ENCODE data around the gene ZNF678. TPM values are rescaled to one million over a fixed set of nuclear protein-coding genes. Genes with fewer than 3 reads are reported as not detected.
"Not testable (repeated sequence)": the region's sequence is repeated elsewhere in the genome, so short reads cannot be mapped to it uniquely, and the experiment has no call there.

ZNF678 gene
- total RNA-seq, 2 donors from 2014 or later = 17.0 to 21.4 TPM

DNA sequence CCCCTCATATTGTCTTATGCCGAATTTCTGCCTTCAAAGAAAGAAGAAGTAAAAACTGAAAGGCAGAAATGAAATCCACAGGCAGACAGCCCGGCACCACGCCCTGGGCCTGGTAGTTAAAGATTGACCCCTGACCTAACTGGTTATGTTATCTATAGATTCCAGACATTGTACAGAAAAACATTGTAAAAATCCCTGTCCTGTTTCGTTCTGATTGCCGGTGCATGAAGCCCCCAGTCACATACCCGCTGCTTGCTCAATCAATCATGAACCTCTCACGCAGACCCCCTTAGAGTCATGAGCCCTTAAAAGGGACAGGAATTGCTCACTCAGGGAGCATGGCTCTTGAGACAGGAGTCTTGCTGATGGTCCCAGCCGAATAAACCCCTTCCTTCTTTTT lies 122.5 kb downstream of the ZNF678 start:
- Histone ChIP-seq H3K9me3 (no peaks in the 10 kb centered on the region), H3K4me1 (replicated peaks) (no peaks in the 10 kb centered on the region), H3K27ac (no peak overlapping the region), H3K27me3 (replicated peaks; ENCODE audit: insufficient read depth) (no peaks in the 10 kb centered on the region), H3K36me3 (no peaks in the 10 kb centered on the region), H3K4me3 (no peak overlapping the region)
- 73% methylated on average over 8 of the region's 8 CpGs for WGBS
- TF ChIP-seq CTCF (IDR thresholded peaks at IDR 0.05) = no peak
- TF ChIP-seq POLR2AphosphoS5 (IDR thresholded peaks at IDR 0.05) = no peak
- TF ChIP-seq POLR2A (IDR thresholded peaks at IDR 0.05) = no peak
- DNase-seq (ENCODE audit: low spot score) = no peak
- intact Hi-C loops (cut with DNase I) = no loop called here

DNA sequence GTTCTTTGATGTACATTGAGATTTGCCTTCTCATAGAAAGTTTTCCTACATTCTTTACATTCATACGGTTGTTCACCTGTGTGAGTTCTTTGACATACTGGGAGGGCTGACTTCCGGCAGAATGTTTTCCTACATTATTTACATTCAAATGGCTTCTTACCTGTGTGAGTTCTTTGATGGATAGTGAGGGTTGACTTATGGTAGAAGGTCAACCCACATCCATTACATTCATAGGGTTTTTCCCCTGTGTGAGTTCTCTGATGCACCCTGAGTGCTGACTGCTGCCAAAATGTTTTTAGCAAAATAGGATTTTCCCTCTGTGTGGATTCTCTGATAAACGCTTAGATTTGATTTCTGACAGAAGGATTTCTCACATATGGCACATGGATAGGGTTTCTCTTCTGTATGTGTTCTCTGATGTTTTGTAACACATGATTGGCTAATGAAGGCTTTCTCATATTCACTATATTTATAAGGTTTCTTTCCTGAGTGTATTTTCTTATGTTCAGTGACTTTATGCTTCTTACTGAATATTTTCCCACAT lies 134.0 kb downstream of the ZNF678 start:
- Histone ChIP-seq H3K9me3 (no peaks in the 10 kb centered on the region), H3K4me1 (replicated peaks) (no peaks in the 10 kb centered on the region), H3K27me3 (replicated peaks; ENCODE audit: insufficient read depth) (no peaks in the 10 kb centered on the region), H3K27ac (no peak overlapping the region), H3K36me3 (no peaks in the 10 kb centered on the region), H3K4me3 (no peak overlapping the region)
- WGBS = 84% methylated on average over 3 of the region's 3 CpGs
- intact Hi-C loops (cut with DNase I) = no loop called here
- no peak for DNase-seq (ENCODE audit: low spot score)
- TF ChIP-seq POLR2AphosphoS5 (IDR thresholded peaks at IDR 0.05) = no peak
- TF ChIP-seq CTCF (IDR thresholded peaks at IDR 0.05) = no peak
- no peak for TF ChIP-seq POLR2A (IDR thresholded peaks at IDR 0.05)

DNA sequence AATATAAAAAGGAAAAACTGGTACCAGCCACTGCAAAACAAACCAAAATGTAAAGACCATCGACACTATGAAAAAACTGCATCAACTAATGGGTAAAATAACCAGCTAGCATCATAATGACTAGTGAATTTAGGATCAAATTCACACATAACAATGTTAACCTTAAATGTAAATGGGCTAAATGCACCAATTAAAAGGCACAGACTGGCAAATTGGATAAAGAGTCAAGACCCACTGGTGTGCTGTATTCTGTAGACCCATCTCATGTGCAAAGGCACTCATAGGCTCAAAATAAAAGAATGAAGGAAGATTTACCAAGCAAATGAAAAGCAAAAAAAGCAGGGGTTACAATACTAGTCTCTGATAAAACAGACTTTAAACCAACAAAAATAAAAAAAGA lies 138.3 kb downstream of the ZNF678 start:
- DNase-seq (ENCODE audit: low spot score); H3K27ac ChIP-seq; H3K4me3 ChIP-seq; H3K36me3 ChIP-seq; H3K27me3 ChIP-seq (replicated peaks; ENCODE audit: insufficient read depth); H3K9me3 ChIP-seq; H3K4me1 ChIP-seq (replicated peaks); intact Hi-C loops (cut with DNase I): not testable (repeated sequence)
- WGBS = 83% methylated on average over 1 of the region's 1 CpG

- Histone ChIP-seq H3K27ac (no peak overlapping the region), H3K36me3 (no peaks in the 10 kb centered on the region), H3K4me1 (replicated peaks) (no peaks in the 10 kb centered on the region), H3K4me3 (no peak overlapping the region), H3K27me3 (replicated peaks; ENCODE audit: insufficient read depth) (no peaks in the 10 kb centered on the region), H3K9me3 (no peaks in the 10 kb centered on the region)
- TF ChIP-seq CTCF (IDR thresholded peaks at IDR 0.05) (no peak), POLR2A (IDR thresholded peaks at IDR 0.05) (no peak), POLR2AphosphoS5 (IDR thresholded peaks at IDR 0.05) (no peak)
- intact Hi-C loops (cut with DNase I) = no loop called here
- no peak for DNase-seq (ENCODE audit: low spot score)
- WGBS = 58% methylated on average over 1 of the region's 1 CpG
Measured at GRCh38 chr1:227707846-227708245, 144.5 kb downstream of the ZNF678 start.

- DNase-seq (ENCODE audit: low spot score) = no peak
- H3K36me3 ChIP-seq = no peaks in the 10 kb centered on the region
- TF ChIP-seq CTCF (IDR thresholded peaks at IDR 0.05) (no peak), POLR2AphosphoS5 (IDR thresholded peaks at IDR 0.05) (no peak), POLR2A (IDR thresholded peaks at IDR 0.05) (no peak)
- no peak overlapping the region for H3K4me3 ChIP-seq
- H3K9me3 ChIP-seq = no peaks in the 10 kb centered on the region
- no peaks in the 10 kb centered on the region for H3K27me3 ChIP-seq (replicated peaks; ENCODE audit: insufficient read depth)
- intact Hi-C loops (cut with DNase I) = no loop called here
- no peak overlapping the region for H3K27ac ChIP-seq
- WGBS = 81% methylated on average over 1 of the region's 1 CpG
- no peaks in the 10 kb centered on the region for H3K4me1 ChIP-seq (replicated peaks)
Measured at GRCh38 chr1:227709451-227709850, 146.1 kb downstream of the ZNF678 start.

DNA sequence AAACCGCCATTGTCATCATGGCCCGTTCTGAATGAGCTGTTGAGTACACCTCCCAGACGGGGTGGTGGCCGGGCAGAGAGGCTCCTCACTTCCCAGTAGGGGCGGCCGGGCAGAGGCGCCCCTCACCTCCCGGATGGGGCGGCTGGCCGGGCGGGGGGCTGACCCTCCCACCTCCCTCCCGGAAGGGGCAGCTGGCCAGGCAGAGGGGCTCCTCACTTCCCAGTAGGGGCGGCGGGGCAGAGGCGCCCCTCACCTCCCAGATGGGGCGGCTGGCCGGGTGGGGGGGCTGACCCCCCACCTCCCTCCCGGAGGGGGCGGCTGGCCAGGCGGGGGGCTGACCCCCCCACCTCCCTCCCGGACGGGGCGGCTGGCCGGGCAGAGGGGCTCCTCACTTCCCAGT lies 147.1 kb downstream of the ZNF678 start:
- DNase-seq (ENCODE audit: low spot score); H3K4me1 ChIP-seq (replicated peaks); H3K9me3 ChIP-seq; intact Hi-C loops (cut with DNase I); H3K36me3 ChIP-seq; H3K27me3 ChIP-seq (replicated peaks; ENCODE audit: insufficient read depth); H3K27ac ChIP-seq; H3K4me3 ChIP-seq: not testable (repeated sequence)
- WGBS = 94% methylated on average over 10 of the region's 24 CpGs
